ENCODE measurements around the gene ANKRD29.

Gene ANKRD29

DNA sequence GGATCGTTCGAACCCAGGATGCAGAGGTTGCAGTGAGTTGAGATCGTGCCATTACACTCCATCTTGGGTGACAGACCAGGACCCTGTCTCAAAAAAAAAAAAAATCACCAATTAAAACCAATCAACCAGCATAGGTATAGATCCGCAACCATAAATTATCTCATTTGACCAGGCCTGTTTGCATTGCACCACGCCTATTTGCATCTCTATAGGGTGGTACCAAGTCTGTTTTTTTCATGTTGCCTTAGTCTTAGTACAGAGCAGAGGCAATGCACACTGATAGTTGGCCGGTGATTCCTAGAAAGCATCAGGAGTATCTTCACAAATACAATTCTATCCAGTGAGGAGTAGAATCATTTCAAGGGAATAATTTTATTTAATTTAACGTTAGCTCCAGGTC, 67.1 kb downstream of the ANKRD29 start:
- no peak overlapping the region for H3K4me3 ChIP-seq (ENCODE audit: control insufficient read depth, low read depth, low read length)
- no peak for DNase-seq (ENCODE audit: low read depth)
- TF ChIP-seq, protein P1, sequence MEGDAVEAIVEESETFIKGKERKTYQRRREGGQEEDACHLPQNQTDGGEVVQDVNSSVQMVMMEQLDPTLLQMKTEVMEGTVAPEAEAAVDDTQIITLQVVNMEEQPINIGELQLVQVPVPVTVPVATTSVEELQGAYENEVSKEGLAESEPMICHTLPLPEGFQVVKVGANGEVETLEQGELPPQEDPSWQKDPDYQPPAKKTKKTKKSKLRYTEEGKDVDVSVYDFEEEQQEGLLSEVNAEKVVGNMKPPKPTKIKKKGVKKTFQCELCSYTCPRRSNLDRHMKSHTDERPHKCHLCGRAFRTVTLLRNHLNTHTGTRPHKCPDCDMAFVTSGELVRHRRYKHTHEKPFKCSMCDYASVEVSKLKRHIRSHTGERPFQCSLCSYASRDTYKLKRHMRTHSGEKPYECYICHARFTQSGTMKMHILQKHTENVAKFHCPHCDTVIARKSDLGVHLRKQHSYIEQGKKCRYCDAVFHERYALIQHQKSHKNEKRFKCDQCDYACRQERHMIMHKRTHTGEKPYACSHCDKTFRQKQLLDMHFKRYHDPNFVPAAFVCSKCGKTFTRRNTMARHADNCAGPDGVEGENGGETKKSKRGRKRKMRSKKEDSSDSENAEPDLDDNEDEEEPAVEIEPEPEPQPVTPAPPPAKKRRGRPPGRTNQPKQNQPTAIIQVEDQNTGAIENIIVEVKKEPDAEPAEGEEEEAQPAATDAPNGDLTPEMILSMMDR (conservative IDR thresholded peaks at IDR 0.05; ENCODE audit: control insufficient read depth, insufficient read depth, low read depth, low read length): no peak

DNA sequence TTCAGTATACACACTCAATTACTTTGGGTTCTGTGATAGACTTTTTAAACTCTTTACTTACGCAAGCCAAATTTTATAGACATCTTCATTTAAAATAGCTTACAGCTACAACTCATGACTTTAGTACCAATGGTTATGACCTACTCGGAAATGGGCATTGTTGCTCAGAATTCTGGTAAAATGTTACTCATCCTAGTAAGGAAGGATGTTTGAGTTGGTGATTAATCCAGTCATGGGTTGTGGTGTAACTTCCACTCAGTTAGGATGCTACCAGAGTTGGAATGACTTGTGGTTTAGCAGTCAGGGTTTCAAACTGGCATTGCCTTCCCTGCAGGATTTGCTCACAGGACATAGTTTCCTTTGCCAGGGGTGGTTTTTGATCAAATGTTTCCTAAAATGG, 69.0 kb downstream of the ANKRD29 start:
- H3K4me3 ChIP-seq (ENCODE audit: control insufficient read depth, low read depth, low read length): no peak overlapping the region
- TF ChIP-seq, protein P1 (conservative IDR thresholded peaks at IDR 0.05; ENCODE audit: control insufficient read depth, insufficient read depth, low read depth, low read length): no peak
- DNase-seq (ENCODE audit: low read depth): peak; percentile 98

DNA sequence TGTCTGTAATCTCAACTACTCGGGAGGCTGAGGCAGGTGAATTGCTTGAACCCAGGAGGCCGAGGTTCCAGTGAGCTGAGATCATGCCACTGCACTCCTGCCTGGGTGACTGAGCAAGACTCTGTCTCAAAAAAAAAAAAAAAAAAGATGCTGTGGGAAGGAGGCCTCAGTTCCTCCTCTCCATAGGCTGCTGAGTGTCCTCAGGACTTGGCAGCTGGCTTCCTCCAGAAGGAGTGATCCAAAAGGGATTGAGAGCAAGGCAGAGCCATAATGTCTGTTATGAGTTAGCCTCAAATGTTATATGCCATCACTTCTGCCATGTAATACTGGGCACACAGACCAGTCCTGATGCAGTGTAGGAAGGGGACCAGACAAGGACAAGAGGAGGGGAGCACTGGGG, 69.8 kb downstream of the ANKRD29 start:
- no peak overlapping the region for H3K4me3 ChIP-seq (ENCODE audit: control insufficient read depth, low read depth, low read length)
- DNase-seq (ENCODE audit: low read depth): no peak
- TF ChIP-seq, protein P1 (conservative IDR thresholded peaks at IDR 0.05; ENCODE audit: control insufficient read depth, insufficient read depth, low read depth, low read length): no peak

DNA sequence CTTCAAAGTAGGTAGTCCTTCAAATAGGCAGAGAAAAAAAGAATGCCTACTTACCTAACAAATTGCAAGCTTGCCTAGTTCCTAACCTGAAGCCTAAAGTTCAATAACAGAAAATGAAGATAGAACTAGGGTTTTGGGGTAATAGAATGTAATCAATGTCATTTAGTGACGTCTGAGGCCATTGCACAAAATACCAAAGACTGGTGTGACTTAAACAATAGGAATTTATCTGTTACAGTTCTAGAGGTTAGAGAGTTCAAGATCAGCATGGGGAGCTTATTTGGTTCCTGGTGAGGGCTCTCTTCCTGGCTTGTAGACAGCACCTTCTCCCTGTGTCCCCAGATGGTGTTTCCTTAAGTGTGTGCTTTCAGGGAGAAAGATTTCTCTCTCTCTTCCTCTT, 71.7 kb downstream of the ANKRD29 start:
- no peak overlapping the region for H3K4me3 ChIP-seq (ENCODE audit: control insufficient read depth, low read depth, low read length)
- TF ChIP-seq, protein P1 (conservative IDR thresholded peaks at IDR 0.05; ENCODE audit: control insufficient read depth, insufficient read depth, low read depth, low read length): no peak
- peak; percentile 76 for DNase-seq (ENCODE audit: low read depth)

DNA sequence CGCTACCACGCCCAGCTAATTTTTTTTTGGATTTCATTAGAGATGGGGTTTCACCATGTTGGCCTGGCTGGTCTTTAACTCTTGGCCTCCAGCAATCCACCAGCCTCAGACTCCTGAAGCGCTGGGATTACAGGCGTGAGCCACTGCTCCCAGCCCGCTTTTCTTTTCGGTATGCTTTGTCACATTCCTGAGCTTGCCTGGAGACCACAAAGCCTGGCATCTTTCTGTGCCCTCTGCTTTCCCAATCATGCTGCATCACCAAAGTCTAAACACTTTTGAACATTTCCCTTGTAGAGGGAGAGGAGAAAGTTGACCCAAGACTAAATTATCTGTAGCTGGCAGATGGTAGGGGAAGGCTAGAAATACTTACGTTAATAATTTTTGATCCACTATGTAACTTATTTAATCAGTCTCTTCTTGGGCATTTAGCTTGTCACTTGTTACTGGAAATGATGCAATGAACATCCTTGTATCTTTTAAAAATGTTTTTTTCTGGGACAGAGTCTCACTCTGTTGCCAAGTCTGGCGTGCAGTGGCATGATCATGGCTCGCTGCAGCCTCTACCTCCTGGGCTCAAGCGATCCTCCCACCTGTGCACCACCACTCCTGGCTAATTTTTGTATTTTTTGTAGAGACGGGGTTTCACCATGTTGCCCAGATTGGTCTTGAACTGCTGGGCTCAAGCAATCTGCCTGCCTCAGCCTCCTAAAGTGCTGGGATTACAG, 73.7 kb downstream of the ANKRD29 start:
- DNase-seq (ENCODE audit: low read depth): peak; percentile 18
- no peak overlapping the region for H3K4me3 ChIP-seq (ENCODE audit: control insufficient read depth, low read depth, low read length)
- TF ChIP-seq, protein P1 (conservative IDR thresholded peaks at IDR 0.05; ENCODE audit: control insufficient read depth, insufficient read depth, low read depth, low read length): no peak

DNA sequence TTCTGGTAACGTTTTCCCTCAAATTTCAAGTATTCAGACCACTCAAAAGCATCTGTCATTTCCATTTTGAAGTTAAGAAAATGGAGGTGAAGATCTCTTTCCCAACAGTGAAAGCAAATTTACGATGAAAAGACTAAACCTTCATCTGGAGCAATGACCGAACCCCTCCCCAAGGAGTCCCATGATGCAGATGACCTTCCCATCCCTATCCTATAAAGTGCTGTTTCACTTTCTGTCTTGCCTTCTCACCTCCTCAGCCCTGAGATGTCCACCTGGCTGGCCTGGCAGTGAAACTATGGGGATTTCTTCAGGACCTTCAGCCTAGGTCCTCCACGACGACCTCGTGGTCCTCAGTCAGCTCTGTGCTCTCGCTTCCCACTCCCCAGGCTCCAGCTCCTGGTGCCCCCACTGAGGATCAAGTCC, 75.5 kb downstream of the ANKRD29 start:
- peak; percentile 15 for DNase-seq (ENCODE audit: low read depth)
- TF ChIP-seq, protein P1 (conservative IDR thresholded peaks at IDR 0.05; ENCODE audit: control insufficient read depth, insufficient read depth, low read depth, low read length): no peak
- no peak overlapping the region for H3K4me3 ChIP-seq (ENCODE audit: control insufficient read depth, low read depth, low read length)
